ENCODE measurements around the gene CUL3.

The CUL3 gene

GRCh38 chr2:224532441-224532840, 52.7 kb downstream of the CUL3 start (continued):
- TF ChIP-seq, protein P1, sequence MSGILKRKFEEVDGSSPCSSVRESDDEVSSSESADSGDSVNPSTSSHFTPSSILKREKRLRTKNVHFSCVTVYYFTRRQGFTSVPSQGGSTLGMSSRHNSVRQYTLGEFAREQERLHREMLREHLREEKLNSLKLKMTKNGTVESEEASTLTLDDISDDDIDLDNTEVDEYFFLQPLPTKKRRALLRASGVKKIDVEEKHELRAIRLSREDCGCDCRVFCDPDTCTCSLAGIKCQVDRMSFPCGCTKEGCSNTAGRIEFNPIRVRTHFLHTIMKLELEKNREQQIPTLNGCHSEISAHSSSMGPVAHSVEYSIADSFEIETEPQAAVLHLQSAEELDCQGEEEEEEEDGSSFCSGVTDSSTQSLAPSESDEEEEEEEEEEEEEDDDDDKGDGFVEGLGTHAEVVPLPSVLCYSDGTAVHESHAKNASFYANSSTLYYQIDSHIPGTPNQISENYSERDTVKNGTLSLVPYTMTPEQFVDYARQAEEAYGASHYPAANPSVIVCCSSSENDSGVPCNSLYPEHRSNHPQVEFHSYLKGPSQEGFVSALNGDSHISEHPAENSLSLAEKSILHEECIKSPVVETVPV (CRISPR knock-in tag; IDR thresholded peaks at IDR 0.05) = no peak
- TF ChIP-seq, protein P2, sequence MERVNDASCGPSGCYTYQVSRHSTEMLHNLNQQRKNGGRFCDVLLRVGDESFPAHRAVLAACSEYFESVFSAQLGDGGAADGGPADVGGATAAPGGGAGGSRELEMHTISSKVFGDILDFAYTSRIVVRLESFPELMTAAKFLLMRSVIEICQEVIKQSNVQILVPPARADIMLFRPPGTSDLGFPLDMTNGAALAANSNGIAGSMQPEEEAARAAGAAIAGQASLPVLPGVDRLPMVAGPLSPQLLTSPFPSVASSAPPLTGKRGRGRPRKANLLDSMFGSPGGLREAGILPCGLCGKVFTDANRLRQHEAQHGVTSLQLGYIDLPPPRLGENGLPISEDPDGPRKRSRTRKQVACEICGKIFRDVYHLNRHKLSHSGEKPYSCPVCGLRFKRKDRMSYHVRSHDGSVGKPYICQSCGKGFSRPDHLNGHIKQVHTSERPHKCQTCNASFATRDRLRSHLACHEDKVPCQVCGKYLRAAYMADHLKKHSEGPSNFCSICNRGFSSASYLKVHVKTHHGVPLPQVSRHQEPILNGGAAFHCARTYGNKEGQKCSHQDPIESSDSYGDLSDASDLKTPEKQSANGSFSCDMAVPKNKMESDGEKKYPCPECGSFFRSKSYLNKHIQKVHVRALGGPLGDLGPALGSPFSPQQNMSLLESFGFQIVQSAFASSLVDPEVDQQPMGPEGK (CRISPR knock-in tag; IDR thresholded peaks at IDR 0.05; ENCODE audit: borderline replicate concordance) = no peak
- TF ChIP-seq GLIS3 (CRISPR knock-in tag; IDR thresholded peaks at IDR 0.05) (no peak), ZNF70 (CRISPR knock-in tag; IDR thresholded peaks at IDR 0.05) (no peak), ZFP30 (CRISPR knock-in tag; IDR thresholded peaks at IDR 0.05) (no peak), ZNF565 (CRISPR knock-in tag; conservative IDR thresholded peaks at IDR 0.05; ENCODE audit: low read depth) (no peak)

DNA sequence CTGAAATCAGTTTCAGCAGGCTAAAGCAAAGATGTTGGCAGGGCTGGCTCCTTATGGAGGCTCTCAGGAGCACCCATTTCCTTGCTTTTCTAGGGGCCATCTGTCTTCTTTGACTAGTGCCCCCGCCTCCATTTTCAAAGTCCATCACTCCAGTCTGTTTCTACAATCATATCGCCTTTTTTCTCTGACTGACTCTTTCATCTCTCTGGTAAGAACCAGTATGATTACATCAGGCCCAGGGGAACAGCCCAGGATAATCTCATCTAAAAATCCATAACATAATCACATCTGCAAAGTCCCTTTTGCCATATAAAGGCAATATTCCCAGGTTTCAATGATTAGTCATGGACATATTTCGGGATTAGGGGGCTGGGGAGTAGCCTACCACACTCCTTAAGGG, 57.0 kb downstream of the CUL3 start:
- no peak for ATAC-seq

GRCh38 chr2:224525774-224526173, 59.4 kb downstream of the CUL3 start:
- peak; percentile 42; the same call in 2 of the 3 replicates for ATAC-seq
- TF ChIP-seq TSHZ2 (CRISPR knock-in tag; IDR thresholded peaks at IDR 0.05) (no peak), ESRRG (CRISPR knock-in tag; IDR thresholded peaks at IDR 0.05) (no peak), BACH2 (CRISPR knock-in tag; IDR thresholded peaks at IDR 0.05; ENCODE audit: borderline replicate concordance) (no peak), ISL1 (CRISPR knock-in tag; IDR thresholded peaks at IDR 0.05) (no peak)
- TF ChIP-seq, protein P2 (CRISPR knock-in tag; IDR thresholded peaks at IDR 0.05; ENCODE audit: borderline replicate concordance) = no peak

More for the DNA sequence above, 57.0 kb downstream of the CUL3 start:
- TF ChIP-seq ARNTL (CRISPR knock-in tag; IDR thresholded peaks at IDR 0.05; ENCODE audit: borderline replicate concordance, low read depth) (no peak), ZNF70 (CRISPR knock-in tag; IDR thresholded peaks at IDR 0.05) (no peak), BACH2 (CRISPR knock-in tag; IDR thresholded peaks at IDR 0.05; ENCODE audit: borderline replicate concordance) (no peak), ZNF8 (CRISPR knock-in tag; IDR thresholded peaks at IDR 0.05) (no peak), SNAI2 (CRISPR knock-in tag; IDR thresholded peaks at IDR 0.05) (no peak), RARB (CRISPR knock-in tag; IDR thresholded peaks at IDR 0.05) (no peak), ZNF565 (CRISPR knock-in tag; conservative IDR thresholded peaks at IDR 0.05; ENCODE audit: low read depth) (no peak), OSR1 (CRISPR knock-in tag; IDR thresholded peaks at IDR 0.05) (no peak), TSHZ2 (CRISPR knock-in tag; IDR thresholded peaks at IDR 0.05) (no peak), ESRRG (CRISPR knock-in tag; IDR thresholded peaks at IDR 0.05) (no peak), ZC3H10 (CRISPR knock-in tag; IDR thresholded peaks at IDR 0.05) (no peak)
- TF ChIP-seq, protein P3, sequence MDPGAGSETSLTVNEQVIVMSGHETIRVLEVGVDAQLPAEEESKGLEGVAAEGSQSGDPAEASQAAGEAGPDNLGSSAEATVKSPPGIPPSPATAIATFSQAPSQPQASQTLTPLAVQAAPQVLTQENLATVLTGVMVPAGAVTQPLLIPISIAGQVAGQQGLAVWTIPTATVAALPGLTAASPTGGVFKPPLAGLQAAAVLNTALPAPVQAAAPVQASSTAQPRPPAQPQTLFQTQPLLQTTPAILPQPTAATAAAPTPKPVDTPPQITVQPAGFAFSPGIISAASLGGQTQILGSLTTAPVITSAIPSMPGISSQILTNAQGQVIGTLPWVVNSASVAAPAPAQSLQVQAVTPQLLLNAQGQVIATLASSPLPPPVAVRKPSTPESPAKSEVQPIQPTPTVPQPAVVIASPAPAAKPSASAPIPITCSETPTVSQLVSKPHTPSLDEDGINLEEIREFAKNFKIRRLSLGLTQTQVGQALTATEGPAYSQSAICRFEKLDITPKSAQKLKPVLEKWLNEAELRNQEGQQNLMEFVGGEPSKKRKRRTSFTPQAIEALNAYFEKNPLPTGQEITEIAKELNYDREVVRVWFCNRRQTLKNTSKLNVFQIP (CRISPR knock-in tag; IDR thresholded peaks at IDR 0.05; ENCODE audit: borderline replicate concordance, low read depth) = no peak

Measured in SK-N-SH treated with all-trans-retinoic acid at 6 μM for 48 hours (cell line).